ENCODE results near the gene PLCL1.

GRCh38 chr2:198098918-198099317 is 294.5 kb downstream of the PLCL1 start:
- TF ChIP-seq, protein P1, sequence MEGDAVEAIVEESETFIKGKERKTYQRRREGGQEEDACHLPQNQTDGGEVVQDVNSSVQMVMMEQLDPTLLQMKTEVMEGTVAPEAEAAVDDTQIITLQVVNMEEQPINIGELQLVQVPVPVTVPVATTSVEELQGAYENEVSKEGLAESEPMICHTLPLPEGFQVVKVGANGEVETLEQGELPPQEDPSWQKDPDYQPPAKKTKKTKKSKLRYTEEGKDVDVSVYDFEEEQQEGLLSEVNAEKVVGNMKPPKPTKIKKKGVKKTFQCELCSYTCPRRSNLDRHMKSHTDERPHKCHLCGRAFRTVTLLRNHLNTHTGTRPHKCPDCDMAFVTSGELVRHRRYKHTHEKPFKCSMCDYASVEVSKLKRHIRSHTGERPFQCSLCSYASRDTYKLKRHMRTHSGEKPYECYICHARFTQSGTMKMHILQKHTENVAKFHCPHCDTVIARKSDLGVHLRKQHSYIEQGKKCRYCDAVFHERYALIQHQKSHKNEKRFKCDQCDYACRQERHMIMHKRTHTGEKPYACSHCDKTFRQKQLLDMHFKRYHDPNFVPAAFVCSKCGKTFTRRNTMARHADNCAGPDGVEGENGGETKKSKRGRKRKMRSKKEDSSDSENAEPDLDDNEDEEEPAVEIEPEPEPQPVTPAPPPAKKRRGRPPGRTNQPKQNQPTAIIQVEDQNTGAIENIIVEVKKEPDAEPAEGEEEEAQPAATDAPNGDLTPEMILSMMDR (IDR thresholded peaks at IDR 0.05): no peak
- no peak for TF ChIP-seq POLR2A (IDR thresholded peaks at IDR 0.05)

Data from lower leg skin (tissue), 3 donors.